GM10248 (cell line): ENCODE data around the gene UBE4B.
"Not testable (repeated sequence)": the region's sequence is repeated elsewhere in the genome, so short reads cannot be mapped to it uniquely, and the experiment has no call there.

Source experiments
- CTCF ChIA-PET: fragments of 300-600 bp; sonication (Branson Sonifier 250); formaldehyde crosslinking; extraction: SDS; loops from one replicate; lab custom pipeline; 2021; ENCODE audit warnings: antibody characterized with exemption; lab: Yijun Ruan, JAX
- POLR2A ChIA-PET: fragments of 350-650 bp; sonication (Branson Sonifier 250); formaldehyde crosslinking; extraction: SDS; loops from one replicate; lab custom pipeline; 2020; ENCODE audit warnings: antibody characterized with exemption; lab: Yijun Ruan, JAX
- DNase-seq: peaks from one replicate; pipeline ENCODE4 v3.0.0; 2012; ENCODE audit errors: extremely low spot score
- CTCF ChIP-seq: IDR thresholded peaks from 2 replicates; pipeline ENCODE4 v1.5.1; 2012; ENCODE audit warnings: mild to moderate bottlenecking, low read depth; ENCODE audit errors: extremely low read depth, missing control alignments, control extremely low read depth

UBE4B gene

DNA sequence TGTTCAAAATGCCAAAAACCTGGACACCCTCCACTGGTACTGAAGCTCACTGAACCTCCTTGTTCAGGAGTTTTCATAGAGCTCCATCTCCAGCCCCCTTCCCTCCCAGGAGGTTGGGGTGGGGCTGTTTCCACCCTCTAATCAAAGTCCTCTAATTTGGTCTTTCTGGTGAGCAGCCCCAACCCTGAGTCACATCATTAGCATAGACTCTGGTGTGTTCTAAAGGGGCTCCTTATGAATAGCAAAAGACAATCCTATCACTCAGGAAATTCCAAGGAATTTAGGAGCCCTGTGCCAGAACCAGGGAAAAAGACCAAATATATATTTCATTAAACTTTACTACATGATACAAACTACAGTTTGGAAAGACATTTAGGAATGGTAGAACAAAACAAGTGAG, 13.2 kb upstream of the UBE4B start:
- DNase-seq: no peak
- ChIA-PET POLR2A (no interaction called here), CTCF (no interaction called here)
- no peak for TF ChIP-seq CTCF

- POLR2A ChIA-PET: no interaction called here
These were observed 12.7 kb upstream of the UBE4B start for GRCh38 chr1:10020086-10020485.

DNA sequence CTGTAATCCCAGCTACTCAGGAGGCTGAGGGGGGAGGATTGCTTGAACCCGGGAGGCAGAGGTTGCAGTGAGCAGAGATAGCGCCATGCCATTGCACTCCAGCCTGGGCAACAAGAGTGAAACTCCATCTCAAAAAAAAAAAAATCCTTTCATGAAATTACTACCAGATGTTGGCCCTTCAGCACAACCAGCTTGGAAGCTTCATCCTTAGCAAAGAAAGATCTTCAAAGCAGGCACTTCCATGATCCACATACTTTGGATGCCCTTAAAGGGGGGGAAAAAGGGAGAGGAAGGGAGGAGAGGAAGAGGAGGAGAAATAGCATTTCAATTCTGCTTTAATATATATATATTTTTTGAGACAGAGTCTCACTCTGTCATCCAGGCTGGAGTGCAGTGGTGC, 12.1 kb upstream of the UBE4B start:
- DNase-seq, POLR2A ChIA-PET, CTCF ChIA-PET: not testable (repeated sequence)

More at GRCh38 chr1:10020086-10020485, 12.7 kb upstream of the UBE4B start:
- CTCF ChIA-PET: no interaction called here
- no peak for TF ChIP-seq CTCF
- no peak for DNase-seq

GRCh38 chr1:10021992-10022391, 10.8 kb upstream of the UBE4B start:
- CTCF ChIA-PET, POLR2A ChIA-PET, DNase-seq: not testable (repeated sequence)

DNA sequence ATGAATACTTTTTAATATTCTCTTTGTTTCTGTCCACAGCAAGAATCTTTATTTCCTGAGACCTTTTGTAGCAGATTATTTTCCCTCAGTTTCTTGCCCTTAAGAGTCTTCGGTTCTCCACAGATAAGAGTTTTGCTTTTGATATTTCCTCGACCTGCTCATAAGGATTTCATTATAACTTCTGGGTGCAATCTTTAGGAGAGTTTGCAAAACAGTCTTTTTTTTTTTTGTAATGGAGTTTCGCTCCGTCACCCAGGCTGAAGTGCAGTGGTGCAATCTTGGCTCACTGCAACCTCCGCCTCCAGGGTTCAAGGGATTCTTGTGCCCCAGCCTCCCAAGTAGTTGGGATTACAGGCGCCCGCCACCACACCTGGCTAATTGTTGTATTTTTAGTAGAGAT, 10.1 kb upstream of the UBE4B start:
- no peak for TF ChIP-seq CTCF
- ChIA-PET POLR2A (no interaction called here), CTCF (no interaction called here)
- DNase-seq: no peak

GRCh38 chr1:10025354-10025753, 7.4 kb upstream of the UBE4B start:
- POLR2A ChIA-PET: interaction anchor here (0.6 kb wide), 1 partner anchor 190 kb away, joined by 4 read pairs; no protein-coding TSS in a partner anchor
- DNase-seq: no peak
- CTCF ChIA-PET: no interaction called here
- TF ChIP-seq CTCF: no peak

- CTCF ChIA-PET: no interaction called here
- TF ChIP-seq CTCF: no peak
- POLR2A ChIA-PET: no interaction called here
- DNase-seq: no peak
These were observed 5.7 kb upstream of the UBE4B start for GRCh38 chr1:10027027-10027426.

GRCh38 chr1:10028956-10029500, 3.7 kb upstream of the UBE4B start:
- CTCF ChIA-PET, POLR2A ChIA-PET, DNase-seq: not testable (repeated sequence)
